Measurements from ENCODE around the gene STEAP1B. TPM values are rescaled to one million over a fixed set of nuclear protein-coding genes. Genes with fewer than 3 reads are reported as not detected.

STEAP1B gene
- total RNA-seq, 1 experiment from 2014 or later: 3.2 TPM

DNA sequence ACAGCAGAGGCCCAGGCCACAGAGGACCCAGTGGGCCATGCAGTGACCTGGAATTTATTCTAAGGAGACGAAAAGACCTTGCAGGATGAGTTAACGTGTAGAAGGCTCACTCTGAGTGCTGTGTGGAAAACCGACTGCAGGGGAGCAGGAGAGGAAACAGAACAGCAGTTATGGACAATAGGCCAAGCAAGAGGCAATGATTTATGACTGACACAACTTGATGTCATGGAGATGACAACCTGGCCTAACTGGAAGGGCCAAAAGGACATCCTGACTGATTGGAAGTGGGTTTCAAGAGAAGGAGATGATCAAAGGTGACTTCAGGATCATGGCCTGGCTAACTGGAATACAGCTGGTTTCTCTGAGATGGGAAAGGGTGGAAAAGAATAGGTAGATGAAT lies 72.9 kb downstream of the STEAP1B start:
- no peaks in the 10 kb centered on the region for H3K9me3 ChIP-seq (ENCODE audit: control insufficient read depth, low read depth, low read length)
- no peak for DNase-seq
- H2BK120ac ChIP-seq (ENCODE audit: low read depth, low read length, poor library complexity, severe bottlenecking): no peak overlapping the region
- H3K4me1 Mint-ChIP-seq: peaks cover 14 to 15% of the 10 kb centered on the region in 2 experiments
- no peak overlapping the region for H4K91ac ChIP-seq (ENCODE audit: insufficient read length, low read depth, low read length)
- H3T11ph ChIP-seq (ENCODE audit: low read length): no peak overlapping the region
- H3K56ac ChIP-seq (ENCODE audit: insufficient read length, low read depth, low read length): no peak overlapping the region
- no peak overlapping the region for H3K4ac ChIP-seq (ENCODE audit: low read depth, low read length)
- H2AFZ ChIP-seq (ENCODE audit: low read length): no peak overlapping the region
- no peak overlapping the region for H3K23ac ChIP-seq (ENCODE audit: insufficient read length, low read depth, low read length)
- H3K9me3 Mint-ChIP-seq: no peaks in the 10 kb centered on the region
- H2BK12ac ChIP-seq (ENCODE audit: insufficient read length, low read depth, low read length): no peak overlapping the region
- H3K27ac ChIP-seq (ENCODE audit: insufficient read length, low read depth, low read length): no peak overlapping the region
- H3K4me2 ChIP-seq (ENCODE audit: insufficient read depth, insufficient read length, low read length): no peak overlapping the region
- H3K18ac ChIP-seq (ENCODE audit: insufficient read length, low read depth, low read length): no peak overlapping the region
- no peak overlapping the region for H4K8ac ChIP-seq (replicated peaks; ENCODE audit: insufficient read length, low read depth, low read length)
- H2AK5ac ChIP-seq (ENCODE audit: insufficient read length, low read length): no peak overlapping the region
- no peak overlapping the region for H4K5ac ChIP-seq (ENCODE audit: insufficient read length, low read depth, low read length)
- no peaks in the 10 kb centered on the region for H3K27me3 Mint-ChIP-seq (ENCODE audit: low read depth)
- H3K79me2 ChIP-seq (ENCODE audit: insufficient read depth, low read length): no peaks in the 10 kb centered on the region
- H2BK20ac ChIP-seq (ENCODE audit: low read depth, low read length, poor library complexity, severe bottlenecking): no peak overlapping the region
- no peaks in the 10 kb centered on the region for H3K23me2 ChIP-seq (ENCODE audit: insufficient read length, low read depth, low read length, poor library complexity, severe bottlenecking)
- no peaks in the 10 kb centered on the region for H3K27me3 ChIP-seq (ENCODE audit: insufficient read depth, low read length)
- no peak overlapping the region for H2BK15ac ChIP-seq (ENCODE audit: low read depth, low read length)
- H3K14ac ChIP-seq (ENCODE audit: insufficient read depth, low read length): no peak overlapping the region
- H2BK5ac ChIP-seq (ENCODE audit: insufficient read length, low read length): no peak overlapping the region
- H3K79me1 ChIP-seq (ENCODE audit: insufficient read depth, low read depth, low read length, poor library complexity, severe bottlenecking): no peaks in the 10 kb centered on the region
- H3K36me3 Mint-ChIP-seq (ENCODE audit: insufficient read depth in 1 of 3, low read depth in 3 of 3): 0 out of 7 replicates have a peak, but pooled peaks cover 0 to 1% (median 0%) of the 10 kb centered on the region in 3 experiments
- WGBS (ENCODE audit: extremely low coverage, insufficient read length, low lambda C conversion rate): no CpG with 5 or more reads among the region's 3 CpGs
- no peak overlapping the region for H3K27ac Mint-ChIP-seq
- H3K9ac ChIP-seq (ENCODE audit: extremely low read depth, insufficient read length, low read length): no peak overlapping the region
- H4K20me1 ChIP-seq (ENCODE audit: control insufficient read depth, insufficient read depth, insufficient read length): no peaks in the 10 kb centered on the region
- TF ChIP-seq, protein P1, sequence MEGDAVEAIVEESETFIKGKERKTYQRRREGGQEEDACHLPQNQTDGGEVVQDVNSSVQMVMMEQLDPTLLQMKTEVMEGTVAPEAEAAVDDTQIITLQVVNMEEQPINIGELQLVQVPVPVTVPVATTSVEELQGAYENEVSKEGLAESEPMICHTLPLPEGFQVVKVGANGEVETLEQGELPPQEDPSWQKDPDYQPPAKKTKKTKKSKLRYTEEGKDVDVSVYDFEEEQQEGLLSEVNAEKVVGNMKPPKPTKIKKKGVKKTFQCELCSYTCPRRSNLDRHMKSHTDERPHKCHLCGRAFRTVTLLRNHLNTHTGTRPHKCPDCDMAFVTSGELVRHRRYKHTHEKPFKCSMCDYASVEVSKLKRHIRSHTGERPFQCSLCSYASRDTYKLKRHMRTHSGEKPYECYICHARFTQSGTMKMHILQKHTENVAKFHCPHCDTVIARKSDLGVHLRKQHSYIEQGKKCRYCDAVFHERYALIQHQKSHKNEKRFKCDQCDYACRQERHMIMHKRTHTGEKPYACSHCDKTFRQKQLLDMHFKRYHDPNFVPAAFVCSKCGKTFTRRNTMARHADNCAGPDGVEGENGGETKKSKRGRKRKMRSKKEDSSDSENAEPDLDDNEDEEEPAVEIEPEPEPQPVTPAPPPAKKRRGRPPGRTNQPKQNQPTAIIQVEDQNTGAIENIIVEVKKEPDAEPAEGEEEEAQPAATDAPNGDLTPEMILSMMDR (conservative IDR thresholded peaks at IDR 0.05): no peak
- H3K4me1 ChIP-seq (ENCODE audit: insufficient read depth, low read length): no peaks in the 10 kb centered on the region; the same call in 1 of the 2 replicates
- no peak overlapping the region for H3K4me3 Mint-ChIP-seq
